ENCODE results near the gene SARNP. TPM values are rescaled to one million over a fixed set of nuclear protein-coding genes. Genes with fewer than 3 reads are reported as not detected.

Gene SARNP
- total and polyA plus RNA-seq, 3 donors from 2014 or later: 88.3 to 99.2 (median 96.3) TPM

DNA sequence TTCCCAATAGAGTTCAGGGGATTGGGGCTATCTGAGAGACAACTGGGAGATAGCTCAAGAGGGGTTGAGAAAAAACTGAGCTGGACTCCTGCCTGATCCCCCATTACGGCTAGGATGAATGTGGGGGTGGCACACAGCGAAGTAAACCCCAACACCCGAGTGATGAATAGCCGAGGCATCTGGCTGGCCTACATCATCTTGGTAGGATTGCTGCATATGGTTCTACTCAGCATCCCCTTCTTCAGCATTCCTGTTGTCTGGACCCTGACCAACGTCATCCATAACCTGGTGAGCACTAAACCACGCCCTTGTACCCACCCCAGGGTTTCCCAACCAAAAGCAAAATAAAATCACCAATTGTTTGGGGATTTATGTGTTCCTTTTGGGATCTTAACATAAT lies 1.4 kb upstream of the SARNP start:
- no peak for DNase-seq
- H3K27me3 ChIP-seq: no peaks in the 10 kb centered on the region
- no peak overlapping the region for H3K27ac ChIP-seq
- no peaks in the 10 kb centered on the region for H3K36me3 ChIP-seq (ENCODE audit: low read depth, missing control alignments)
- WGBS, 2 donors: 58 to 60% methylated on average over 6 of the region's 6 CpGs
- intact Hi-C loops (cut with DNase I; ENCODE audit: low total_unique reads): no loop called here
- peaks cover 21% of the 10 kb centered on the region for H3K4me1 ChIP-seq
- no peaks in the 10 kb centered on the region for H3K9me3 ChIP-seq
- no peak overlapping the region for H3K4me3 ChIP-seq
- TF ChIP-seq POLR2A (IDR thresholded peaks at IDR 0.05): no peak
- TF ChIP-seq, protein P1, sequence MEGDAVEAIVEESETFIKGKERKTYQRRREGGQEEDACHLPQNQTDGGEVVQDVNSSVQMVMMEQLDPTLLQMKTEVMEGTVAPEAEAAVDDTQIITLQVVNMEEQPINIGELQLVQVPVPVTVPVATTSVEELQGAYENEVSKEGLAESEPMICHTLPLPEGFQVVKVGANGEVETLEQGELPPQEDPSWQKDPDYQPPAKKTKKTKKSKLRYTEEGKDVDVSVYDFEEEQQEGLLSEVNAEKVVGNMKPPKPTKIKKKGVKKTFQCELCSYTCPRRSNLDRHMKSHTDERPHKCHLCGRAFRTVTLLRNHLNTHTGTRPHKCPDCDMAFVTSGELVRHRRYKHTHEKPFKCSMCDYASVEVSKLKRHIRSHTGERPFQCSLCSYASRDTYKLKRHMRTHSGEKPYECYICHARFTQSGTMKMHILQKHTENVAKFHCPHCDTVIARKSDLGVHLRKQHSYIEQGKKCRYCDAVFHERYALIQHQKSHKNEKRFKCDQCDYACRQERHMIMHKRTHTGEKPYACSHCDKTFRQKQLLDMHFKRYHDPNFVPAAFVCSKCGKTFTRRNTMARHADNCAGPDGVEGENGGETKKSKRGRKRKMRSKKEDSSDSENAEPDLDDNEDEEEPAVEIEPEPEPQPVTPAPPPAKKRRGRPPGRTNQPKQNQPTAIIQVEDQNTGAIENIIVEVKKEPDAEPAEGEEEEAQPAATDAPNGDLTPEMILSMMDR (IDR thresholded peaks at IDR 0.05): no peak

GRCh38 chr12:55818140-55818728 lies 710 bp upstream of the SARNP start:
- H3K9me3 ChIP-seq: no peaks in the 10 kb centered on the region
- no peaks in the 10 kb centered on the region for H3K36me3 ChIP-seq (ENCODE audit: low read depth, missing control alignments)
- H3K27me3 ChIP-seq: no peaks in the 10 kb centered on the region
- intact Hi-C loops (cut with DNase I; ENCODE audit: low total_unique reads): no loop called here
- H3K27ac ChIP-seq: peak overlapping the region; percentile 59 to 79
- TF ChIP-seq, protein P1 (IDR thresholded peaks at IDR 0.05): no peak
- TF ChIP-seq POLR2A (IDR thresholded peaks at IDR 0.05): no peak
- peaks cover 21% of the 10 kb centered on the region for H3K4me1 ChIP-seq
- WGBS, 2 donors: 0 to 1% methylated on average over 16 to 17 of the region's 17 CpGs
- H3K4me3 ChIP-seq: peak overlapping the region; percentile 89 to 93
- DNase-seq: no peak

GRCh38 chr12:55816881-55817344 lies 611 bp downstream of the SARNP start:
- Histone ChIP-seq H3K27ac (peak overlapping the region; percentile 93 to 94), H3K9me3 (no peaks in the 10 kb centered on the region), H3K4me1 (peaks cover 21% of the 10 kb centered on the region), H3K27me3 (no peaks in the 10 kb centered on the region), H3K36me3 (ENCODE audit: low read depth, missing control alignments) (no peaks in the 10 kb centered on the region), H3K4me3 (peak overlapping the region; percentile 89 to 93)
- intact Hi-C loops (cut with DNase I; ENCODE audit: low total_unique reads): no loop called here
- no peak for DNase-seq
- WGBS, 2 donors: 0% methylated on average over 14 of the region's 14 CpGs
- TF ChIP-seq POLR2A (IDR thresholded peaks at IDR 0.05): no peak
- TF ChIP-seq, protein P1 (IDR thresholded peaks at IDR 0.05): no peak

GRCh38 chr12:55815473-55815872 lies 2.1 kb downstream of the SARNP start:
- TF ChIP-seq POLR2A (IDR thresholded peaks at IDR 0.05): no peak
- TF ChIP-seq, protein P1 (IDR thresholded peaks at IDR 0.05): no peak
- Histone ChIP-seq H3K27ac (peak overlapping the region; percentile 12 to 18), H3K36me3 (ENCODE audit: low read depth, missing control alignments) (no peaks in the 10 kb centered on the region), H3K9me3 (no peaks in the 10 kb centered on the region), H3K4me1 (peaks cover 21% of the 10 kb centered on the region), H3K27me3 (no peaks in the 10 kb centered on the region), H3K4me3 (no peak overlapping the region)
- intact Hi-C loops (cut with DNase I; ENCODE audit: low total_unique reads): no loop called here
- WGBS, 2 donors: 76 to 78% methylated on average over 12 of the region's 12 CpGs
- no peak for DNase-seq

GRCh38 chr12:55814257-55814656 lies 3.3 kb downstream of the SARNP start:
- Histone ChIP-seq H3K27ac (no peak overlapping the region), H3K27me3 (no peaks in the 10 kb centered on the region), H3K4me3 (no peak overlapping the region), H3K36me3 (ENCODE audit: low read depth, missing control alignments) (no peaks in the 10 kb centered on the region), H3K4me1 (peaks cover 21% of the 10 kb centered on the region), H3K9me3 (no peaks in the 10 kb centered on the region)
- intact Hi-C loops (cut with DNase I; ENCODE audit: low total_unique reads): no loop called here
- TF ChIP-seq, protein P1 (IDR thresholded peaks at IDR 0.05): no peak
- TF ChIP-seq POLR2A (IDR thresholded peaks at IDR 0.05): no peak
- no peak for DNase-seq
